Activated CD4-positive, alpha-beta T cell treated with anti-CD3 and anti-CD28 coated beads for 1 hour (primary cell): ENCODE measurements around the gene PLPP7.
"Not testable (repeated sequence)": the region's sequence is repeated elsewhere in the genome, so short reads cannot be mapped to it uniquely, and the experiment has no call there.

ENCODE experiments used
- DNase-seq: peaks from one replicate; pipeline ENCODE4 v3.0.0-alpha.2; 2020

PLPP7 gene

DNA sequence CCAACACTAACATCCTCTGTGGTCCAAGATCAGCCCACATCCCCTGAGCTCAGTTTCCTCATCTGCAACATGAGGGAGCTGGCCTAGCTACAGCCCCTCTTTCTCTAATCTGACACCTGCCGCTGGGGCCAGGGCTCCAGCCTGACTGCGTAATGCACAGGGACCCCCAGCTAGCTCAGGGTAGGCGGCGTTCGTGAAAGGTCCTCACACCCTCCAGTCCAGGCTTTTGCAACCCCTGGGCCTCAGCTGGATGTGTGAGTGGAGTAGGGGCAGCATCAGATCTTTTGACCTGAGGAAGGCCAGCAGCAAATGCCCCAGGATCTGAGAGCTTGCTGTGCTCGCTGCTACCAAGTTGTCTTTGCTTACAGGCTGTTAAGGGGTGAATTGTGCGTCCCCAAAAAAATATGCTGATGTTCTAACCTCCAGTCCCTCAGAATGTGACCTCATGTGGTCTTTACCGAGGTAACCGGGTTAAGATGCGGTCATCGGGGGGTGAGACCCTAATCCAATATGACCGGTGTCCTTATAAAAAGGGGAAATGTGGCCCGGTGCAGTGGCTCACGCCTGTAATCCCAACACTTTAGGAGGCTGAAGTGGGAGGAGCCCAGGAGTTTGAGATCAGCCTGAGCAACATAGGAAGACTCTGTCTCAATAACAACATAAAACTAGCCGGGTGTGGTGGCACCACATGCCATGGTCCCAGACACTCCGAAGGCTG lies 47.8 kb downstream of the PLPP7 start:
- DNase-seq: no peak

DNA sequence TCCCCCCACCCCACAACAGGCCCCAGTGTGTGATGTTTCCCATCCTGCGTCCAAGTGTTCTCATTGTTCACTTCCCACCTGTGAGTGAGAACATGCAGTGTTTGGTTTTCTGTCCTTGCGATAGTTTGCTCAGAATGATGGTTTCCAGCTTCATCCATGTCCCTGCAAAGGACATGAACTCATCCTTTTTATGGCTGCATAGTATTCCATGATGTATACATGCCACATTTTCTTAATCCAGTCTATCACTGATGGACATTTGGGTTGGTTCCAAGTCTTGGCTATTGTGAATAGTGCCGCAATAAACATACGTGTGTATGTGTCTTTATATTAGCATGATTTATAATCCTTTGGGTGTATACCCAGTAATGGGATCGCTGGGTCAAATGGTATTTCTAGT lies 49.7 kb downstream of the PLPP7 start:
- not testable (repeated sequence) for DNase-seq

DNA sequence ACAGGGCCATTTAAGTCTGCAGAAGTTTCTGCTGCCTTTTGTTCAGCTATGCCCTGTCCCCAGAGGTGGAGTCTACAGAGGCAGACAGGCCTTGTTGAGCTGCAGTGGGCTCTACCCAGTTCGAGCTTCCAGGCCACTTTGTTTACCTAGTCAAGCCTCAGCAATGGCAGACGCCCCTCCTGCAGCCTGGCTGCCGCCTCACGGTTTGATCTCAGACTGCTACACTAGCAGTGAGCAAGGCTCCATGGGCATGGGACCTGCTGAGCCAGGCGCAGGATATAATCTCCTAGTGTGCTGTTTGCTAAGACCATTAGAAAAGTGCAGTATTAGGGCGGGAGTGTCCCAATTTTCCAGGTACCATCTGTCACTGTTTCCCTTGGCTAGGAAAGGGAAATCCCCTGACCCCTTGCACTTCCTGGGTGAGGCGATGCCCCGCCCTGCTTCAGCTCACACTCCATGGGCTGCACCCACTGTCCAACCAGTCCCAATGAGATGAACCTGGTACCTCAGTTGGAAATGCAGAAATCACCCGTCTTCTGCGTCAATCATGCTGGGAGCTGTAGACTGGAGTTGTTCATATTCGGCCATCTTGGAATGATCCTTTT lies 55.5 kb downstream of the PLPP7 start:
- not testable (repeated sequence) for DNase-seq

DNA sequence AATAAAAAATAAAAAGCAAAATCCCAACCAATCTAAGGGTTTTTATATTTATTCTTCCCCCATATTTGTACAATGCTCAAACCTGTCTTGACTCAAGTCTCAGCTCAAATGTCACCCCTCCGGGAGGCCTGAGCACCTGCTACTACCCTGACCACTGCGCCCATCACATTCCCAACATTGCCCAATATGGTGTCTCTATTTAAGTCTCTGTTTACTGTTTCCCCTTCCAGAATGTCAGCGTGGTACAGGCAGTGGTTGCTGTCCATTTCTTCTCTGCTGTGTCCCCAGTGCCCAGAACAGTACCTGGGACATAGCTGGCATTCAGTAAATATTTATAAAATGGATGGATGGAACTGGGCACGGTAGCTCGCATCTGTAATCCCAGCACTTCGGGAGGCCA lies 57.0 kb downstream of the PLPP7 start:
- no peak for DNase-seq

DNA sequence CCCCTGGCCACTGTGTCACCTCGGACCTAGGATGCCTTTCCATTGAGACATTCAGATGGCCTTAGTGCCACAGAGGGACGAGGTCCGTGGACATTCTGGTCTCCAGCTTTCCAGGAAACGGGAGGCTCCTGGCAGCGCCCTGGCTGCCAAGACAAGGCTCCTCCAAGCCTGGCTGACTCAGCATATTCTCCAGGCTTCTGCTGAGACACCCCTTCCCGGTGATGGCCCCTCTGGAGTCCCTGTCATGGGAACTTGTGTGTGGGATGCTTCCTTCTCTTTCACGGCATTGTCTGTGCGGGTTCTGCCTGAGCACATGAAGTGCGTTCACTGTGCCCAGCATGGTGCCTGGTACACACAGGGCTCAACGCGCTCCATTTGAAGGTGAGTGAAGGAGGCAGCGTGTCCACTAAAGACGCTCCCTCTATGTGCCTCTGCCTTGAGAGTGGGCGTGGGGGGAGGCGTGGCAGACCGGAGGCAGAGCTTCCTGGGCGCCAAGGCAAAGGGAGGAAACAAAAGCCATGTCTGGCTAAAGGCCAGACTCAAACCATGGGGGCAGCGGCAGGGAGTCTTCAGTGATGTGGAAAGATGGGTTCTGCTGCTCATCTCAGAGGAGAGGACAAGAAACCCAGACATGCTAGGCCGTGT lies 58.0 kb downstream of the PLPP7 start:
- DNase-seq: no peak

DNA sequence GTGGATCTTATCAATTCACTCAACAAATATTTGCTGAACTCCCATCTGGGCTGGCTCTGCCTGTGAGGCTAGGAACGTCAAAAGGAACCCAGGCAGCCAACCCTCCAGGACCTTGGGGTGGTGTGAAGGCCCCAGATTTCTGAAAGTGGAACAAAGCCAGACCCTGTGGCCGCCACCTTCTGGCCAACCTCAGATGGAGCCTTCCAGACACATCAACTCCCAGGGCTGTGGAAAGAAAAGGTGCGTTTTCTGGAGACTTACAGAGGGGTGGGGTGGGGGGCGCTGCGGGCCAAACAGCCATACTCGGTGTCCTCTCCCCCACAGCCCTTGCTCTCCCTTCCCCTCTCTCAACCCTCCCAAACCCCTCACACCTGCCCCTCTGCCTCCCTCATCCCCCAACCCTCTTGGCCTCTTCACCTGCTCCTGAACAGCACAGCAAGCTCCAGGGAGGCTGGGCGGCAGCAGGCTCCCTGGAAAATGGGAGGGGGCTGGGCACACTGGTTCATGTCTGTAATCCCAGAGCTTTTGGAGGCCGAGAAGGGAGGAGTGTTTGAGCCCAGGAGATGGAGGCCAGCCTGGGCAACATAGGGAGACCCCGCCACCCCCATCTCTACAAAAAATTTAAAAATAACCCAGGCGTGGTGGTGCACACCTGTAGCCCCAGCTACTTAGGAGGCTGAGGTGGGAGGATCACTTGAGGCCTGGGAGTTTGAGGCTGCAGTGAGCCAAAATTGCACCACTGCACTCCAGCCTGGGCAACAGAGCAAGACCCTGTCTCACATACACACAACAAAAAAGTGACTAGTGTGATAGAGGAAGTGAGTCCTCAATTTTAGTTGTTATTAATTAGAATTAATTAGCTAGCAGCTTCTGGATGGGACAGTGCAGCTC lies 59.4 kb downstream of the PLPP7 start:
- DNase-seq: no peak

DNA sequence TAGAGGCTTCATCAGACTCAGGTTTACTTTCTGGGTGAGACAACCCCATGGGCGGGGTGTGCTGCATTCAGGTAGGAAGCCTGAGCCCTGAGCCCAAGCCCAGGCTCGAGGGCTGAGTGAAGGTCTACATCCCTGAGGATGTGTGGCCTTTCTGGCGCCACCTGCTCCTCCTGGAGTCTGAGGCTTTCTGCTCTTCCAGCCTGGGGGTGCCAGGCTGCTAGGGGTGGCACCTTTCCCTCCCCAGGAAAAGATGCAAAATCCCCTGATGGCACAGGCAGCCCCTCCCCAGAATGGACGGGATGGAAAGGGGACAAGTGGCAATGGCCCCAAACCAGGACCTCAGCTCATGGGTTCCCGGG lies 60.0 kb downstream of the PLPP7 start:
- no peak for DNase-seq

DNA sequence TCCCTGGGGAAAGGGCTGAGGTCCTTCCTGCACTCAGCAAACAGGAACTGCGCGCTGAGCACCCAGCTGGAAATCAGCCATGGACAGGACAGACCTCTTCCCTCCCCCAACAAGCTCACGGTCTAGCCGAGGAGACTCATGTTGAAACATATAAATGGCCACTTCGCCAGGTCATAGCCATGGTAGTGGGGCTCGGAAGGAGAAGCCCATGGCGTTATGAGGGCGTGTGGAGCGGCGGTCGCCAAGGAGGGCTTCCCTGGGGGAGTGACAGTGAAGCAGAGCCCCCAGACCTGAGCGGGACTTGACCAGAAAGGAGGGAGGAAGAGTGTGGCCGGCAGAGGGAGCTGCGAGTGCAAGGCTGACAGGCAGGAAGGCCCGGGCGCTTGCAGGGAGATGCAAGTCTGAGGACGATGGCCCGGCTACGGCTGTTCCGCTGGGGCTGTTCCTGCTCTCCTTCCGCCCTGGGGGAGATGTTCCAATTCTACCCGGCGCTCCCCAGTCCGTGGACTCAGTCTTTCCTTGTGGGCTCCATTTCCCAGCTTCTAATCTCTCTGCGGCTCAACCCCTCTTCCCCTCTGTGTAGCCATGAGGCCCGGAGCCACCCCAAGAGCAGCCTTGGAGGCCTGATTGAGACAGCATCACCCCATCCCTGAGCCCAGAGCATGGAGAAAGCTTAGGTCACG lies 60.5 kb downstream of the PLPP7 start:
- peak; percentile 79 for DNase-seq

DNA sequence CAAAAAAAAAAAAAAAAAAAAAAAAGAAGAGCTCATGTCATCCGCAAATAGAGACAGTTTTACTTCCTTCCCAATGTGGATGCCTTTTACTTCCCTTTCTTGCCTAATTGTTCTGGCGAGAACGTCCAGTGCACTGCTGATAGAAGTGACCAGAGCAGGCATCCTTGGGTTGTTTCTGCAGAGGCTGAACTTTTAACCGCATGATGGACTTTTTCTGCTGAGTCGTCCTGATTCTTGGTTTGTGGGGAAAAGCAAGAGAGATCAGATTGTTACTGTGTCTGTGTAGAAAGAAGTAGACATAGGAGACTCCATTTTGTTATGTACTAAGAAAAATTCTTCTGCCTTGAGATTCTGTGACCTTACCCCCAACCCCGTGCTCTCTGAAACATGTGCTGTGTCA lies 67.0 kb downstream of the PLPP7 start:
- DNase-seq: not testable (repeated sequence)

DNA sequence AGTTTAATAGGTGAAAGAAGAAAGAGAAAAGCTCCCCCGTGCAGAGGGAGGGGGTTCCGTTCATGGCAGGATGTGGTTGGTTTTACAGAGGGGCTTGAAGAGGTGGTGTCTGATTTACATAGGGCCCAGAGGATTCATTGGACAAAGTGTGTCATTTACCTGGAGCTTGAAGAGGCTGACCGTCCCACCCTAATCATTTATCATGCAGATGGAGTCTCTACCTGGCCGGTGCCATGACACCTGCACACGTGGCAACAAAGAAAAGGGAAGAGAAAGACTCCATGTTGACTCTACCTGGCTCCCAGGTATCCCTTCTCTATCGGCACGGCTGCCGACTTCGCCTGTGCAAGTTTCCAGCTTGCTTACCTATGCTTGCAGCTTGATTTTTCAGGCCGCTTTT lies 69.0 kb downstream of the PLPP7 start:
- DNase-seq: no peak
